Dendritic cell treated with granulocyte-macrophage colony-stimulating factor and Interleukin-4, amounts not matched to agents 40 ng/mL and 50 ng/mL, for 4 days (primary cell): ENCODE results near the gene PGR.
"Not testable (repeated sequence)": the region's sequence is repeated elsewhere in the genome, so short reads cannot be mapped to it uniquely, and the experiment has no call there.

Experiments
- H3K27ac Mint-ChIP-seq: one replicate; pipeline ENCODE4 v1.8.0; 2022; ENCODE audit warnings: mild to moderate bottlenecking, mixed read lengths
- H3K27me3 Mint-ChIP-seq: one replicate; pipeline ENCODE4 v1.8.0; 2022; ENCODE audit warnings: mild to moderate bottlenecking, mixed read lengths
- H3K36me3 Mint-ChIP-seq: one replicate; pipeline ENCODE4 v1.8.0; 2022; ENCODE audit warnings: low read depth, mixed read lengths
- H3K4me1 Mint-ChIP-seq: one replicate; pipeline ENCODE4 v1.8.0; 2022; ENCODE audit warnings: low read depth, mixed read lengths
- H3K4me3 Mint-ChIP-seq: one replicate; pipeline ENCODE4 v1.8.0; 2022; ENCODE audit warnings: mild to moderate bottlenecking, moderate library complexity, mixed read lengths
- H3K9me3 Mint-ChIP-seq: one replicate; pipeline ENCODE4 v1.8.0; 2022; ENCODE audit warnings: mixed read lengths
- intact Hi-C: fragments of 100-400 bp; cut with micrococcal nuclease; formaldehyde crosslinking; loops from one replicate; pipeline ENCODE4 v1.15.0; 2022

Gene PGR

GRCh38 chr11:101048479-101048878 is 81.1 kb downstream of the PGR start:
- Mint-ChIP-seq H3K27ac (no peak overlapping the region), H3K4me1 (no peaks in the 10 kb centered on the region), H3K9me3 (no peaks in the 10 kb centered on the region), H3K36me3 (no peaks in the 10 kb centered on the region), H3K4me3 (no peak overlapping the region), H3K27me3 (no peaks in the 10 kb centered on the region)
- intact Hi-C loops = no loop called here

- Mint-ChIP-seq H3K9me3 (no peaks in the 10 kb centered on the region), H3K4me1 (no peaks in the 10 kb centered on the region), H3K36me3 (no peaks in the 10 kb centered on the region), H3K4me3 (no peak overlapping the region), H3K27ac (no peak overlapping the region), H3K27me3 (no peaks in the 10 kb centered on the region)
- intact Hi-C loops = no loop called here
These were observed 82.7 kb downstream of the PGR start for GRCh38 chr11:101046947-101047346.

GRCh38 chr11:101045415-101045814 is 84.2 kb downstream of the PGR start:
- Mint-ChIP-seq H3K4me1 (no peaks in the 10 kb centered on the region), H3K36me3 (no peaks in the 10 kb centered on the region), H3K9me3 (no peaks in the 10 kb centered on the region), H3K27ac (no peak overlapping the region), H3K4me3 (no peak overlapping the region), H3K27me3 (no peaks in the 10 kb centered on the region)
- intact Hi-C loops = no loop called here

- Mint-ChIP-seq H3K4me1 (no peaks in the 10 kb centered on the region), H3K9me3 (no peaks in the 10 kb centered on the region), H3K36me3 (no peaks in the 10 kb centered on the region), H3K4me3 (no peak overlapping the region), H3K27me3 (no peaks in the 10 kb centered on the region), H3K27ac (no peak overlapping the region)
- intact Hi-C loops = no loop called here
These were observed 85.7 kb downstream of the PGR start for GRCh38 chr11:101043940-101044339.

GRCh38 chr11:101035872-101036271 is 93.7 kb downstream of the PGR start:
- peaks cover 9% of the 10 kb centered on the region for H3K9me3 Mint-ChIP-seq

GRCh38 chr11:101034076-101034475 is 95.5 kb downstream of the PGR start:
- Mint-ChIP-seq H3K9me3 (peaks cover 9% of the 10 kb centered on the region), H3K4me1 (peaks cover 13% of the 10 kb centered on the region), H3K27ac (no peak overlapping the region), H3K27me3 (no peaks in the 10 kb centered on the region), H3K4me3 (no peak overlapping the region), H3K36me3 (no peaks in the 10 kb centered on the region)
- intact Hi-C loops = no loop called here

More at GRCh38 chr11:101035872-101036271, 93.7 kb downstream of the PGR start:
- H3K4me3 Mint-ChIP-seq = no peak overlapping the region
- no peak overlapping the region for H3K27ac Mint-ChIP-seq
- H3K4me1 Mint-ChIP-seq = peaks cover 8% of the 10 kb centered on the region
- no peaks in the 10 kb centered on the region for H3K27me3 Mint-ChIP-seq
- no peaks in the 10 kb centered on the region for H3K36me3 Mint-ChIP-seq
- intact Hi-C loops = no loop called here

- intact Hi-C loops = no loop called here
- Mint-ChIP-seq H3K4me3 (no peak overlapping the region), H3K27ac (no peak overlapping the region), H3K4me1 (peaks cover 13% of the 10 kb centered on the region), H3K9me3 (peaks cover 9% of the 10 kb centered on the region), H3K27me3 (no peaks in the 10 kb centered on the region), H3K36me3 (no peaks in the 10 kb centered on the region)
These were observed 96.6 kb downstream of the PGR start for GRCh38 chr11:101032991-101033390.

- Mint-ChIP-seq H3K4me1 (peaks cover 13% of the 10 kb centered on the region), H3K9me3 (peaks cover 9% of the 10 kb centered on the region), H3K36me3 (no peaks in the 10 kb centered on the region), H3K27me3 (no peaks in the 10 kb centered on the region), H3K27ac (no peak overlapping the region), H3K4me3 (no peak overlapping the region)
- intact Hi-C loops = no loop called here
These were observed 97.9 kb downstream of the PGR start for GRCh38 chr11:101031713-101032112.

- peaks cover 13% of the 10 kb centered on the region for H3K4me1 Mint-ChIP-seq
- peaks cover 9% of the 10 kb centered on the region for H3K9me3 Mint-ChIP-seq
- no peaks in the 10 kb centered on the region for H3K27me3 Mint-ChIP-seq
- no peak overlapping the region for H3K4me3 Mint-ChIP-seq
- H3K36me3 Mint-ChIP-seq = no peaks in the 10 kb centered on the region
- intact Hi-C loops = no loop called here
- H3K27ac Mint-ChIP-seq = no peak overlapping the region
These were observed 98.9 kb downstream of the PGR start for GRCh38 chr11:101030692-101031091.

GRCh38 chr11:101030015-101030414 is 99.6 kb downstream of the PGR start:
- intact Hi-C loops = no loop called here
- Mint-ChIP-seq H3K27ac (no peak overlapping the region), H3K9me3 (peaks cover 9% of the 10 kb centered on the region), H3K4me3 (no peak overlapping the region), H3K4me1 (peaks cover 13% of the 10 kb centered on the region), H3K36me3 (no peaks in the 10 kb centered on the region), H3K27me3 (no peaks in the 10 kb centered on the region)

GRCh38 chr11:101028644-101029043 is 101.0 kb downstream of the PGR start:
- no peak overlapping the region for H3K27ac Mint-ChIP-seq
- H3K4me1 Mint-ChIP-seq = peaks cover 13% of the 10 kb centered on the region
- no peaks in the 10 kb centered on the region for H3K36me3 Mint-ChIP-seq
- intact Hi-C loops = no loop called here
- H3K4me3 Mint-ChIP-seq = no peak overlapping the region
- no peaks in the 10 kb centered on the region for H3K27me3 Mint-ChIP-seq
- H3K9me3 Mint-ChIP-seq = peaks cover 9% of the 10 kb centered on the region

- Mint-ChIP-seq H3K27ac (no peak overlapping the region), H3K9me3 (no peaks in the 10 kb centered on the region), H3K4me1 (no peaks in the 10 kb centered on the region), H3K36me3 (no peaks in the 10 kb centered on the region), H3K27me3 (no peaks in the 10 kb centered on the region), H3K4me3 (no peak overlapping the region)
- intact Hi-C loops = no loop called here
These were observed 107.4 kb downstream of the PGR start for GRCh38 chr11:101022256-101022655.

- intact Hi-C loops = no loop called here
- H3K9me3 Mint-ChIP-seq = no peaks in the 10 kb centered on the region
- no peak overlapping the region for H3K4me3 Mint-ChIP-seq
- H3K36me3 Mint-ChIP-seq = no peaks in the 10 kb centered on the region
- no peaks in the 10 kb centered on the region for H3K27me3 Mint-ChIP-seq
- H3K27ac Mint-ChIP-seq = no peak overlapping the region
- no peaks in the 10 kb centered on the region for H3K4me1 Mint-ChIP-seq
These were observed 109.7 kb downstream of the PGR start for GRCh38 chr11:101019870-101020269.

GRCh38 chr11:101014600-101015285 is 114.9 kb downstream of the PGR start:
- H3K4me1 Mint-ChIP-seq = peaks cover 2% of the 10 kb centered on the region
- H3K27me3 Mint-ChIP-seq = no peaks in the 10 kb centered on the region
- H3K9me3 Mint-ChIP-seq = no peaks in the 10 kb centered on the region
- no peak overlapping the region for H3K4me3 Mint-ChIP-seq
- intact Hi-C loops = no loop called here
- H3K36me3 Mint-ChIP-seq = no peaks in the 10 kb centered on the region
- no peak overlapping the region for H3K27ac Mint-ChIP-seq

GRCh38 chr11:101013702-101014101 is 115.9 kb downstream of the PGR start:
- H3K4me3 Mint-ChIP-seq, intact Hi-C loops, H3K27me3 Mint-ChIP-seq, H3K36me3 Mint-ChIP-seq, H3K9me3 Mint-ChIP-seq, H3K27ac Mint-ChIP-seq: not testable (repeated sequence)
- H3K4me1 Mint-ChIP-seq = peaks cover 11% of the 10 kb centered on the region
